Liver (tissue), 3 donors: Measurements from ENCODE around the gene KIAA0513.

Experiments
- GABPA ChIP-seq, 2 donors: IDR thresholded peaks in 1 of 2; conservative IDR thresholded peaks in 1 of 2; 2 replicates each; pipeline ENCODE4 v1.6.1; 2016; ENCODE audit warnings: antibody characterized with exemption in 2 of 2, mild to moderate bottlenecking in 1 of 2, moderate library complexity in 1 of 2
- JUND ChIP-seq, 2 donors: IDR thresholded peaks; 2 replicates each; pipeline ENCODE4 v1.6.1; 2016; ENCODE audit warnings: antibody characterized with exemption in 2 of 2
- MAX ChIP-seq: IDR thresholded peaks from 2 replicates; pipeline ENCODE4 v1.6.1; 2016; ENCODE audit warnings: antibody characterized with exemption
- NR2F2 ChIP-seq: IDR thresholded peaks from 2 replicates; pipeline ENCODE4 v1.6.1; 2016; ENCODE audit warnings: antibody characterized with exemption
- TF ChIP-seq, protein P1 (sequence below): fragments of 150-350 bp; IDR thresholded peaks from 2 replicates; pipeline ENCODE4 v1.5.1; 2017; ENCODE audit warnings: improper control_type of control experiment, low read depth, low read length; ENCODE audit not compliant: missing input control
- TF ChIP-seq, protein P2 (sequence below): IDR thresholded peaks from 2 replicates; pipeline ENCODE4 v1.6.1; 2016; ENCODE audit warnings: antibody characterized with exemption, mild to moderate bottlenecking
- TF ChIP-seq, protein P3 (sequence below): IDR thresholded peaks from 2 replicates; pipeline ENCODE4 v1.6.1; 2016; ENCODE audit warnings: antibody characterized with exemption
- donor health status: healthy.
- donor health status: healthy.

- TF ChIP-seq, protein P1, sequence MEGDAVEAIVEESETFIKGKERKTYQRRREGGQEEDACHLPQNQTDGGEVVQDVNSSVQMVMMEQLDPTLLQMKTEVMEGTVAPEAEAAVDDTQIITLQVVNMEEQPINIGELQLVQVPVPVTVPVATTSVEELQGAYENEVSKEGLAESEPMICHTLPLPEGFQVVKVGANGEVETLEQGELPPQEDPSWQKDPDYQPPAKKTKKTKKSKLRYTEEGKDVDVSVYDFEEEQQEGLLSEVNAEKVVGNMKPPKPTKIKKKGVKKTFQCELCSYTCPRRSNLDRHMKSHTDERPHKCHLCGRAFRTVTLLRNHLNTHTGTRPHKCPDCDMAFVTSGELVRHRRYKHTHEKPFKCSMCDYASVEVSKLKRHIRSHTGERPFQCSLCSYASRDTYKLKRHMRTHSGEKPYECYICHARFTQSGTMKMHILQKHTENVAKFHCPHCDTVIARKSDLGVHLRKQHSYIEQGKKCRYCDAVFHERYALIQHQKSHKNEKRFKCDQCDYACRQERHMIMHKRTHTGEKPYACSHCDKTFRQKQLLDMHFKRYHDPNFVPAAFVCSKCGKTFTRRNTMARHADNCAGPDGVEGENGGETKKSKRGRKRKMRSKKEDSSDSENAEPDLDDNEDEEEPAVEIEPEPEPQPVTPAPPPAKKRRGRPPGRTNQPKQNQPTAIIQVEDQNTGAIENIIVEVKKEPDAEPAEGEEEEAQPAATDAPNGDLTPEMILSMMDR, result no peak
- TF ChIP-seq, protein P2, sequence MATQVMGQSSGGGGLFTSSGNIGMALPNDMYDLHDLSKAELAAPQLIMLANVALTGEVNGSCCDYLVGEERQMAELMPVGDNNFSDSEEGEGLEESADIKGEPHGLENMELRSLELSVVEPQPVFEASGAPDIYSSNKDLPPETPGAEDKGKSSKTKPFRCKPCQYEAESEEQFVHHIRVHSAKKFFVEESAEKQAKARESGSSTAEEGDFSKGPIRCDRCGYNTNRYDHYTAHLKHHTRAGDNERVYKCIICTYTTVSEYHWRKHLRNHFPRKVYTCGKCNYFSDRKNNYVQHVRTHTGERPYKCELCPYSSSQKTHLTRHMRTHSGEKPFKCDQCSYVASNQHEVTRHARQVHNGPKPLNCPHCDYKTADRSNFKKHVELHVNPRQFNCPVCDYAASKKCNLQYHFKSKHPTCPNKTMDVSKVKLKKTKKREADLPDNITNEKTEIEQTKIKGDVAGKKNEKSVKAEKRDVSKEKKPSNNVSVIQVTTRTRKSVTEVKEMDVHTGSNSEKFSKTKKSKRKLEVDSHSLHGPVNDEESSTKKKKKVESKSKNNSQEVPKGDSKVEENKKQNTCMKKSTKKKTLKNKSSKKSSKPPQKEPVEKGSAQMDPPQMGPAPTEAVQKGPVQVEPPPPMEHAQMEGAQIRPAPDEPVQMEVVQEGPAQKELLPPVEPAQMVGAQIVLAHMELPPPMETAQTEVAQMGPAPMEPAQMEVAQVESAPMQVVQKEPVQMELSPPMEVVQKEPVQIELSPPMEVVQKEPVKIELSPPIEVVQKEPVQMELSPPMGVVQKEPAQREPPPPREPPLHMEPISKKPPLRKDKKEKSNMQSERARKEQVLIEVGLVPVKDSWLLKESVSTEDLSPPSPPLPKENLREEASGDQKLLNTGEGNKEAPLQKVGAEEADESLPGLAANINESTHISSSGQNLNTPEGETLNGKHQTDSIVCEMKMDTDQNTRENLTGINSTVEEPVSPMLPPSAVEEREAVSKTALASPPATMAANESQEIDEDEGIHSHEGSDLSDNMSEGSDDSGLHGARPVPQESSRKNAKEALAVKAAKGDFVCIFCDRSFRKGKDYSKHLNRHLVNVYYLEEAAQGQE, result no peak
- TF ChIP-seq JUND (IDR thresholded peaks at IDR 0.05), result no peak
- no peak for TF ChIP-seq NR2F2
- no peak for TF ChIP-seq GABPA (IDR thresholded peaks at IDR 0.05 in 1 of 2, conservative IDR thresholded peaks at IDR 0.05 in 1 of 2)
- TF ChIP-seq, protein P3, sequence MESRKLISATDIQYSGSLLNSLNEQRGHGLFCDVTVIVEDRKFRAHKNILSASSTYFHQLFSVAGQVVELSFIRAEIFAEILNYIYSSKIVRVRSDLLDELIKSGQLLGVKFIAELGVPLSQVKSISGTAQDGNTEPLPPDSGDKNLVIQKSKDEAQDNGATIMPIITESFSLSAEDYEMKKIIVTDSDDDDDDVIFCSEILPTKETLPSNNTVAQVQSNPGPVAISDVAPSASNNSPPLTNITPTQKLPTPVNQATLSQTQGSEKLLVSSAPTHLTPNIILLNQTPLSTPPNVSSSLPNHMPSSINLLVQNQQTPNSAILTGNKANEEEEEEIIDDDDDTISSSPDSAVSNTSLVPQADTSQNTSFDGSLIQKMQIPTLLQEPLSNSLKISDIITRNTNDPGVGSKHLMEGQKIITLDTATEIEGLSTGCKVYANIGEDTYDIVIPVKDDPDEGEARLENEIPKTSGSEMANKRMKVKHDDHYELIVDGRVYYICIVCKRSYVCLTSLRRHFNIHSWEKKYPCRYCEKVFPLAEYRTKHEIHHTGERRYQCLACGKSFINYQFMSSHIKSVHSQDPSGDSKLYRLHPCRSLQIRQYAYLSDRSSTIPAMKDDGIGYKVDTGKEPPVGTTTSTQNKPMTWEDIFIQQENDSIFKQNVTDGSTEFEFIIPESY, result no peak
- TF ChIP-seq MAX, result no peak
Observed at GRCh38 chr16:85026703-85027102, 892 bp upstream of the KIAA0513 start.
